AG04449 (cell line): ENCODE measurements around the gene HOXB5.
A peak's percentile ranks its signal among the peaks of the same experiment; 100 is the strongest.

Experiments used
- CTCF ChIA-PET: fragments of 350-600 bp; formaldehyde crosslinking; extraction: SDS; loops from one replicate; lab custom pipeline; 2021; ENCODE audit warnings: antibody characterized with exemption; lab: Yijun Ruan, JAX
- POLR2A ChIA-PET: fragments of 400-600, 350-600 bp; formaldehyde crosslinking; extraction: SDS; loops from one replicate; lab custom pipeline; 2020; ENCODE audit warnings: antibody characterized with exemption, inconsistent platforms; lab: Yijun Ruan, JAX
- DNase-seq: peaks from one replicate; pipeline ENCODE4 v3.0.0-alpha.2; 2010; ENCODE audit warnings: low read depth, low spot score
- H3K4me3 ChIP-seq: 2 replicates; pipeline ENCODE4 v1.5.1; 2011; ENCODE audit warnings: low read depth, mild to moderate bottlenecking, control low read depth, low read length
- CTCF ChIP-seq: IDR thresholded peaks from one replicate; pipeline ENCODE4 v1.5.1; 2011; ENCODE audit warnings: mild to moderate bottlenecking, moderate library complexity, low read length, control low read depth, inconsistent platforms; ENCODE audit not compliant: insufficient read depth; ENCODE audit errors: missing control alignments

Gene HOXB5

GRCh38 chr17:48586355-48587258, 7.0 kb downstream of the HOXB5 start:
- DNase-seq = no peak
- peak overlapping the region; percentile 76 for H3K4me3 ChIP-seq
- no peak for TF ChIP-seq CTCF
- ChIA-PET POLR2A (interaction anchor here (0.8 to 2.8 kb wide), 11 partner anchors 8 to 114 kb away, joined by 3 to 25 read pairs (median 9); partner anchors contain the start of gene HOXB9), CTCF (interaction anchor here (0.9 to 4.2 kb wide), 13 partner anchors 7 to 235 kb away, joined by 3 to 21 read pairs (median 5); partner anchors contain the start of genes HOXB4 and HOXB9)

DNA sequence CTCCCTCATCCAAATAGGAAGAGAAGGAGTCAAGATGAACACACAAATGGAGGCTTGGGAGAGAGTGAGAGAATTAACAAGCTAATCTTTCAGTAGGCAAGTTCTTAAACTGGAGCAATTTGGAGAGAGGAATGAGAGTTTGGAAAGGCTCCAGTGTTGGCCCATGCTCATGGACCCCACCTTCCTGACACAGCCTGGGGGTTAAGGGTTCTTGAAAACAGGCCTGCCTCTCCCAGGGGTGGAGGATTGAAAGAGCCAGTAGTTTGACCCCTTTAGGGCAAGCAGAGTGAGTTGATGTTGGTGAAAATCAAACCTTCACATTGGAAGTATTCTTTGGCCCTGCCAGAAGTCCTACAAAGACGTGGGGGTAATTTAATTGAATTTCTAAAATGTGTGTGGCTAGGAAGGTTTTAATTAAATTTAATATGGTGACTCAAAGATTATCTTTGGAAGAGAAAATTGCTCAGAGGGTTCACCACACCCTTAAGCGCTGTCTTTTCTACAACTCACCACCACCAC, 9.3 kb downstream of the HOXB5 start:
- TF ChIP-seq CTCF = no peak
- ChIA-PET CTCF (interaction anchor here (0.8 to 2.4 kb wide), 13 partner anchors 14 to 248 kb away, joined by 3 to 20 read pairs (median 4); no protein-coding TSS in a partner anchor), POLR2A (interaction anchor here (0.8 to 2.2 kb wide), 2 partner anchors 10 to 40 kb away, joined by 3 to 11 read pairs; no protein-coding TSS in a partner anchor)
- H3K4me3 ChIP-seq = peak overlapping the region; percentile 76
- DNase-seq = no peak

DNA sequence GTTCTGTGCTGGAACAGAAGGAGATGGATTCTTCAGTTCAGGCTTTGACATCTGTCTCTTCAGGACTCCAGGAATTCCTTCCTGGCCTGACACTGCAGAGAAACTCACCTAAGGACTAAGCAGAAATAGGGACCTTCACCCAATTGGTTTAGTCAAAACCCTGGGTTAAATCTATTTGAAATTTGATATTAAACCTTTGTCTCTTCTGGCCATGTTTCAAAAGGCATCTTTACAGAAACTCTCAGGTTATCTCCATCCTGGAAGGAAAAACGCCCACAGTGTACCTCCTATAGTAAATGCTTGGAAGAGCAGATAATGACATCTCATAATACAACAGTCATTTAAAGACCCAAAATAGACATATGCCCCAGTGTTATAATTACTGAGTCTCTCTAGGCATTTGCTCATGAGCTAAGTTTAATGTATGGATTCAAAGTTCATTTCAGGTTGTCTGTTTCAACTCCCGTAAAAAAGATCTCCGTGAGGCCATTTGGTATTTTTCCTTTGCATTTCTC, 9.8 kb downstream of the HOXB5 start:
- TF ChIP-seq CTCF = no peak
- no peak for DNase-seq
- ChIA-PET CTCF (interaction anchor here (0.7 to 2.4 kb wide), 14 partner anchors 14 to 248 kb away, joined by 3 to 20 read pairs (median 4); no protein-coding TSS in a partner anchor), POLR2A (interaction anchor here (0.8 to 2.2 kb wide), 5 partner anchors 9 to 40 kb away, joined by 3 to 11 read pairs (median 4); no protein-coding TSS in a partner anchor)
- peak overlapping the region; percentile 78 for H3K4me3 ChIP-seq

DNA sequence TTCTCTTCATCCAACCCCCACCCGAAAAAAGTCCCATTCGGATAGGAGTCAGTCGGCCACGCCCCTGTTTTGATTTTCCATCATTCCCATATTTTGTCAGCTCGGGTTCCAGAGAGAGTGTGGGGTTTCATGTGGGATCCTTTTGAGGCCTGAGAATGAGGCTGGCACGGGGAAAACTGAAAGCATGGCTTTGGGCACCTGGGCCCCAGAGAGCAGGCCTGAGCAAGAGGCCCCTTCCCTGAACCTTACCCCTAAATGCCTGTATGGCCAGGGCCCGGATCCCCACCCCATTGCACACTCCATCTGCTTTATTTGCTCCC, 10.9 kb downstream of the HOXB5 start:
- TF ChIP-seq CTCF = no peak
- peak overlapping the region; percentile 78 for H3K4me3 ChIP-seq
- CTCF ChIA-PET = interaction anchor here (0.7 to 2.4 kb wide), 7 partner anchors 13 to 249 kb away, joined by 3 to 20 read pairs (median 5); no protein-coding TSS in a partner anchor
- POLR2A ChIA-PET = interaction anchor here (0.6 to 2.2 kb wide), 7 partner anchors 12 to 39 kb away, joined by 3 to 11 read pairs (median 3); no protein-coding TSS in a partner anchor
- DNase-seq = no peak

- POLR2A ChIA-PET = interaction anchor here (0.7 to 0.9 kb wide), 2 partner anchors 9 to 45 kb away, joined by 4 read pairs; no protein-coding TSS in a partner anchor
- CTCF ChIA-PET = interaction anchor here (0.7 to 2.8 kb wide), 3 partner anchors 8 to 44 kb away, joined by 3 to 13 read pairs (median 3); no protein-coding TSS in a partner anchor
- H3K4me3 ChIP-seq = peak overlapping the region; percentile 78
- TF ChIP-seq CTCF = no peak
- DNase-seq = no peak
Observed at GRCh38 chr17:48579760-48580554, 13.6 kb downstream of the HOXB5 start.
